ENCODE measurements around the gene NDUFV1.
"Not testable (repeated sequence)": the region's sequence is repeated elsewhere in the genome, so short reads cannot be mapped to it uniquely, and the experiment has no call there.

NDUFV1 gene

GRCh38 chr11:67628710-67629385, 22.1 kb downstream of the NDUFV1 start:
- no peak for DNase-seq

- peak; percentile 77 for DNase-seq
Observed at GRCh38 chr11:67629386-67630227, 22.9 kb downstream of the NDUFV1 start, which contains the start of gene NUDT8. TSS of gene NUDT8 (minus strand) at chr11:67629937. CDS start at chr11:67629911, 26 bp downstream.

- peak; percentile 91 for DNase-seq
Observed at GRCh38 chr11:67630228-67630942, 23.6 kb downstream of the NDUFV1 start.

- no peak for DNase-seq
Observed at GRCh38 chr11:67630943-67631331, 24.2 kb downstream of the NDUFV1 start.

- no peak for DNase-seq
Observed at GRCh38 chr11:67631411-67631810, 24.7 kb downstream of the NDUFV1 start.

GRCh38 chr11:67631853-67632174, 25.1 kb downstream of the NDUFV1 start:
- no peak for DNase-seq

- DNase-seq: no peak
Observed at GRCh38 chr11:67632175-67632981, 25.6 kb downstream of the NDUFV1 start.

- no peak for DNase-seq
Observed at GRCh38 chr11:67632982-67633755, 26.4 kb downstream of the NDUFV1 start.

GRCh38 chr11:67633758-67634365, 27.1 kb downstream of the NDUFV1 start:
- DNase-seq: no peak

GRCh38 chr11:67634366-67635230, 27.9 kb downstream of the NDUFV1 start:
- DNase-seq: no peak

- no peak for DNase-seq
Observed at GRCh38 chr11:67635231-67635521, 28.4 kb downstream of the NDUFV1 start.

- DNase-seq: no peak
Observed at GRCh38 chr11:67636962-67637361, 30.2 kb downstream of the NDUFV1 start.

GRCh38 chr11:67637441-67637840, 30.7 kb downstream of the NDUFV1 start:
- not testable (repeated sequence) for DNase-seq

GRCh38 chr11:67638535-67639437, 32.0 kb downstream of the NDUFV1 start:
- no peak for DNase-seq

GRCh38 chr11:67639438-67639859, 32.7 kb downstream of the NDUFV1 start, which contains the start of gene TBX10:
TSS of gene TBX10 (minus strand) at chr11:67639763. CDS start at chr11:67639472, 291 bp downstream.
- DNase-seq: no peak

GRCh38 chr11:67640021-67640757, 33.5 kb downstream of the NDUFV1 start:
- no peak for DNase-seq

- no peak for DNase-seq
Observed at GRCh38 chr11:67640758-67641337, 34.1 kb downstream of the NDUFV1 start.

All from activated gamma-delta T cell (primary cell).